Measurements from ENCODE around the gene OPCML.

OPCML gene

GRCh38 chr11:133311230-133311629, 221.1 kb downstream of the OPCML start:
- no peak for DNase-seq (ENCODE audit: low read depth)
- TF ChIP-seq CTCF (IDR thresholded peaks at IDR 0.05; ENCODE audit: low read length, missing control alignments), result no peak
- no peak overlapping the region for H3K4me3 ChIP-seq (replicated peaks; ENCODE audit: low read depth, low read length)

DNA sequence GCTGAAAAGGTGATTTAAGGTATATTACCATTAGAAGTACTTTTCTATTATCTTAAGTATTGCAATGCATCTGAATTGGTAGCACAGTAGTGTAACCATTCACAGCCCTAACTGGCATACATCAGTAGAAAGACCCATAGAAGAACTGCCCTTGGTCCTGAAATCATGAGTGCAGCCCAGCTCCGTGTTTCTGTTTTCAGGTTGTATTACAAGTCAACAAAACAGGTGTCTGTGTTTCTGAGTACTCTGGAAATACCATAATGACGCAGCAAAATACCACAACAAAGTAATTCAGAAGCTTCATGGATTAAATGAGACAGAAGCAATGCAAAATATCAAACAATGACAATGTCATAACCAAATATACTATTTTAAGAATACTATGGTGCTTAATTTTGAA, 226.3 kb downstream of the OPCML start:
- no peak for DNase-seq (ENCODE audit: low read depth)
- TF ChIP-seq CTCF (IDR thresholded peaks at IDR 0.05; ENCODE audit: low read length, missing control alignments), result no peak
- no peak overlapping the region for H3K4me3 ChIP-seq (replicated peaks; ENCODE audit: low read depth, low read length)

DNA sequence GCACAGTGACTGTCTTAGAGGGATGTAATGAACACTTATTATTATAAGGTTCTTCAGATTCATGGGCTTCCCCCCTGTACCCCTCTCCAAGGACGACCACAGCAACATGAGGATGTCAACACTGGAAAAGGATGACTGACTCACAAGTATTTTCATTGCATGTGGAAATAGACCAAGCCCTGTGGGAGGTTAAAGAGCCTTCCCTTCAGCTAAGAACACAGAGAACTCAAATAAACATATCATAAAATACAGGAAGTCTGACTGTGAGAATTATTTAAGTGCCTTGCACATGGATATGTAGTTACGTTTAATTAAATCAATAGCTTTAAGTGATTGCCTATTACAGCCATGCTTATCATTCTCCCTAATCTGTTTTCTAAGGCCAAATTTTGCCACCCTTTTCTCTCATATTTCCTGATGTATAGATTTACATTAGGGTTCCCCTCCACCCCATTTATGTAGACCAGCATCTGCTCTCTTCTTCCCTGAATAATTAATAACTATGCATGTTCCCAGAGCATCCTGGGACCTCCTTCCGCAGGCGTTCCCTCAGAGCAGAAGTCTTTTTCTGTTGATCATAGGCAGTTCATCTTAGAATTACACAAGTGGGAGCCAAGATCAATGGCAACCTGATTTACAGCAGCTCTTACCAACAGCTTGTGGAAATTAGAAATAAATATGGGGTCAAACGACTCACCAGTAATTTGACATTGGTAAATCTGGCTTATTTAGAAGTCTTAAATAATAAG, 226.9 kb downstream of the OPCML start:
- H3K4me3 ChIP-seq (replicated peaks; ENCODE audit: low read depth, low read length), result no peak overlapping the region
- no peak for TF ChIP-seq CTCF (IDR thresholded peaks at IDR 0.05; ENCODE audit: low read length, missing control alignments)
- DNase-seq (ENCODE audit: low read depth), result no peak

DNA sequence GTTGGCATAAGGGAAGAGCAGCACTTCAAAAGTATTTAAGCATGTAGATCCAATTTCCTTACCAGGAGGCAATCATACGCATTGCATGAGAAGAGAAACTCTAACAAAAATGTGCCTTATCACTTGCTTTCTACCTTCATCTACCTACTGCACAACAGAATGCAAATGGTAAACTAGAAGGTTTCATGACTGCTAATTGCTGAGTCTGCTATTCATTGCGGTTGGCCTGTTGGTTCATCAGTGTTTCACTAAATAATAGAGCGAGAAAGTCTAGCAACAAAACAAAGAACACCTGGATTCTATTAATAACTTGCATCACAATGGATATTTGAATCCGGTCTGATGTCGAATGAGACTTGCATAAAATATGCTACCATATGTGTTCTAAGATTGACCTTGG, 229.0 kb downstream of the OPCML start:
- DNase-seq (ENCODE audit: low read depth), result no peak
- H3K4me3 ChIP-seq (replicated peaks; ENCODE audit: low read depth, low read length), result no peak overlapping the region
- TF ChIP-seq CTCF (IDR thresholded peaks at IDR 0.05; ENCODE audit: low read length, missing control alignments), result no peak

- DNase-seq (ENCODE audit: low read depth), result no peak
- no peak for TF ChIP-seq CTCF (IDR thresholded peaks at IDR 0.05; ENCODE audit: low read length, missing control alignments)
- no peak overlapping the region for H3K4me3 ChIP-seq (replicated peaks; ENCODE audit: low read depth, low read length)
Measured at GRCh38 chr11:133302056-133302455, 230.2 kb downstream of the OPCML start.

- no peak overlapping the region for H3K4me3 ChIP-seq (replicated peaks; ENCODE audit: low read depth, low read length)
- DNase-seq (ENCODE audit: low read depth), result no peak
- no peak for TF ChIP-seq CTCF (IDR thresholded peaks at IDR 0.05; ENCODE audit: low read length, missing control alignments)
Measured at GRCh38 chr11:133300666-133301065, 231.6 kb downstream of the OPCML start.

DNA sequence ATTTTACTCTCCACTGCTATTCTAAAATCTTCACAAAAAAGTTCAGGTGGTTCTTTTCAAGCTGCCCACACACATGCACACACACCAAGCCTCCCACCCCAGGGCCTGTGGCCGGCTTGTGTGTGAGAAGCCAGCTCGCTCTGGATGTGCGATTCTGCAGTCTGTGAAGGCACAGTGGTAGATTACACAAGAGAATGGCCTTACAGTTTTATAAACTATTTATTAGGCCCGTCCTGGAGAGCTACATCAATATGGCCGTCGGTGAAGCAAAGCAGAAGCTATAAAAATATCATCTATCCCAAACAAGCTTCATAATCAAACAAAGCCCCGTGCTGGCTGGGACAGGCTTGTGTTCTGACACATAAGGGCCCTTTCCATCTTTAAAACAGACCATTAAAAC, 240.5 kb downstream of the OPCML start:
- DNase-seq (ENCODE audit: low read depth), result no peak
- no peak for TF ChIP-seq CTCF (IDR thresholded peaks at IDR 0.05; ENCODE audit: low read length, missing control alignments)
- H3K4me3 ChIP-seq (replicated peaks; ENCODE audit: low read depth, low read length), result no peak overlapping the region
